GM19372 (cell line): ENCODE measurements around the gene TCF15.
"Not testable (repeated sequence)": the region's sequence is repeated elsewhere in the genome, so short reads cannot be mapped to it uniquely, and the experiment has no call there.

ENCODE experiments used
- ATAC-seq: cut with Tn5 transposase; IDR thresholded peaks from one replicate; pipeline ENCODE4 v1.9.1; 2021; ENCODE audit warnings: mild to moderate bottlenecking, low read depth, moderate library complexity; ENCODE audit not compliant: unreplicated experiment

The TCF15 gene

DNA sequence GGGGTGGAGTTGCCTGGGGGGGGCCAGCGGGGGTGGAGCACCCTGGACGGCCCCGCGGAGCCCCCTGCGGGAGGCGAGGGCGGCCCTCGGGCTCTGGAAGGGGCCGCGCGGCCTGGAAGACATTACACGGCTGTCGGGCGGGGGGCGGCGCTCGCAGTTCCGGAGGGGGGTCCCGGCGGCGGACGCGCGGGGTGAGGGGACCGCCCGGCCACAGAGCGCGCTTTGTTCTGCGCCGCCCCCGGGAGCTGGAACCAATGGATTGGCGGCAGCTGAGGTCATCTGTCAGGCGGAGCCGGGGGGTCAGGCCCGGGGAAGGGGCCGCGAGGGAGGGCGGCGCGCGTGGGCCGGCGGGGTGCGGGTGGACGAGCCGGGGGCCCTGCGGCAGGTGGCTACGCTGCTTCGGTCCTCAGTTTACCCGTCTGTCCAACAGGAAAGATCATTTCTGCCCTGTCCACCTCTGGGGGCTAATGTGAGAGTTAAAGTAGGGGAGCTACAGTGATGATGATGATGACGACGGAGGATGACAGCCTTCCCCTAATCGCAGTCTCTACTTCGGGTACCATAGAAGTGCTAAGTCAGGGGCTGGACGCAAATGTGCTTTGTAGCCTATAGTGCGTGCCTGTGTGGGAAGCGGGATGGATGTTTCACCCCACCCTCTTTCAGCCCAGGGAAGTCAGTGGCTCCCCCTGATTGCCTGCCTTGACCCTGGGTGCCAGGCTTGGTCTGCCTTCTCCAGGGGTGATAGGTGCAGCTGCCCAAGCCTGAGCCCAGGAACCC, 32.5 kb upstream of the TCF15 start:
- no peak for ATAC-seq

DNA sequence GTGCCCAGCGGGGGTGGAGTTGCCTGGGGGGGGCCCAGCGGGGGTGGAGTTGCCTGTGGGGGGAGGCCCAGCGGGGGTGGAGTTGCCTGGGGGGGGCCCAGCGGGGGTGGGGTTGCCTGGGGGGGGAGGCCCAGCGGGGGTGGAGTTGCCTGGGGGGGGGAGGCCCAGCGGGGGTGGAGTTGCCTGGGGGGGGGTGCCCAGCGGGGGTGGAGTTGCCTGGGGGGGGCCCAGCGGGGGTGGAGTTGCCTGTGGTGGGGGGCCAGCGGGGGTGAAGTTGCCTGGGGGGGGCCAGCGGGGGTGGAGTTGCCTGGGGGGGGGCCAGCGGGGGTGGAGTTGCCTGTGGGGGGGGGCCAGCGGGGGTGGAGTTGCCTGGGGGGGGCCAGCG, 31.9 kb upstream of the TCF15 start:
- ATAC-seq, result not testable (repeated sequence)

DNA sequence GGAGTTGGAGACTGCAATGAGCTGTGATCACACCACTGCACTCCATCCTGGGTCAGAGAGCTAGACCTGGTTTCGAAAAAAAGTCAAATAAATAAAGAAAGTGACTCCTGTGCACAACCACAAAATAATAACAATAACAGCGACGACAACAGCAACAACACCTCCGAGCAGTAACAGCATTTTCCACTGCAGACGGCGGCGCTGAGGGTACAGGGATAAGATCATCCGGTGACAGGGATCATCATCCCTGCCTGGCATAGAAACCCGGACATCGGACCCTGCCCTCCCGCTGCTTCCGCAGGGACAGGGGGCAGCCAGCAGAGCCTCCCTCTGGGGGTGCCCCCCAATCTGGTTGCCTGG, 31.4 kb upstream of the TCF15 start:
- ATAC-seq, result no peak

DNA sequence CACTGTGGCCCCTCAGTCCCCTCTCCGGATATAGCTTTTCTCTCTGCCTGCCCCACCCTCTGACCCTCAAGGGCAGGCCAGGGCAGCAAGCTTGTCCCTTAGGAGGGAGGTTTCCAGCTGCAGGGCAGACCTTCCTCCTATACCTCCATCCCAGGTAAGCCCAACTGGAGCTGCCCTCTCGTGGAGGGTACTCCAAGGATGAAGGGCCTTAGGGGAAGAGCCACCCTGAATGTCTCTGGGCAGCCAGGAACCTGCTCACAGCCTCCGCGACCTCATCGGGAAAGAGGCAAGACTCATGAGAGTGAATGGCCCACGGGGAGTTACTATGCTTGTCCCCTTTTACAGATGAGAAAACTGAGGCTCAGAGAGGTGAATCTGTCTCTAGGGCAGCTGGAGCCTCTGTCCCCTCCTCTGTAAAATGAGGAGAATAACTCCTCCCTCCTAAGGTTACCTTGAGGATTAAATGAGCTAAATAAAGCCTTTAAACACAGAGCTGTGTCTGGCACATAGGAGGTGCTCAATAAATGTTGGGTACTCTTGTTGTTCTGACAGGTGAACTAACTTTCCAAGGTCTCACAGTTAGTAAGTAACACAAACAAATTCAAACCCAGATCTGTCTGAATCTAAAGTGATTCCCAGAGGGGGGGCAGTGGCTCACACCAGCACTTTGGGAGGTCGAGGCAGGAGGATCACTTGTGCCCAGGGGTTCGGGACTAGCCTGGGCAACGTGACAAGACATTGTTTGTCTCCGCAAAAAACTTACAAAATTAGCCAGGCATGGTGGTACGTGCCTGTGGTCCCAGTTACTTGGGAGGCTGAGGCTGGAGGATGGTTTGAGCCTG, 30.8 kb upstream of the TCF15 start:
- ATAC-seq, result no peak

DNA sequence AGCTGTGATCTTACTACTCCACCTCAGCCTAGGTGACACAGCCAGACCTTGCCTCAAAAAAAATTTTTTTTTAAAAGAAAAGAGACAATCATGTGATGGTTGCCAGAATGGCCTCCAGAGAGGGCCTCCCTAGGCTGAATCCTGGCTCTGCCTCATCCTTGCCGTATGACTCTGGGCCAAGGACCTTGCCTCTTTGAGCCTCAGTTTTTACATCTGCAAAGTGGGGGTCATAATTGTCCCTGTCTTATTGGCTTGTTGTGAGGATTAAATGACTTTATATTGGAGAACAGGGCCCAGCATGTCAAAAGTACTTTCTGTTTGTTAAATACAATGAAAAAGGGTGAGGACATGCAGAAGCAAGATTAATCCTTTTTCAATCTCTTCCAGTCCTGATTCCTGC, 28.5 kb upstream of the TCF15 start:
- ATAC-seq, result no peak

DNA sequence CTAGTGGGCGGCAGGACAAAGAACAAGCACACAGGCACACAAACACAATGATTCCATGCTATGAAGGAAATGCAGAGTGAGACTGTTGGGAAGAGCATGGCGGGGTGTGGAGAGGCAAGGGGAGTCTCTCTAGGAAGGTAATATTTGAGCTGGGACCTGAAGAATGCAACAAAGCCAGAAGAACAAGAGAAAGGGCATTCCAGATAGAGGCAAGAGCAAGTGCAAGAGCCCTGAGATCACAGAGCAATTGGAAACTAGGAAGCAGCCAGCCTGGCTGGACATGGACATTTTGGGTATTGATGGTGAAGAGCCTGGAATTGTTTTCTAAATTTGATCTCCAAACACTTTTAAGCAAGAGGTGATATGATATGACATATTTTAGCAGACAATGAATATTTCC, 27.4 kb upstream of the TCF15 start:
- ATAC-seq, result no peak

DNA sequence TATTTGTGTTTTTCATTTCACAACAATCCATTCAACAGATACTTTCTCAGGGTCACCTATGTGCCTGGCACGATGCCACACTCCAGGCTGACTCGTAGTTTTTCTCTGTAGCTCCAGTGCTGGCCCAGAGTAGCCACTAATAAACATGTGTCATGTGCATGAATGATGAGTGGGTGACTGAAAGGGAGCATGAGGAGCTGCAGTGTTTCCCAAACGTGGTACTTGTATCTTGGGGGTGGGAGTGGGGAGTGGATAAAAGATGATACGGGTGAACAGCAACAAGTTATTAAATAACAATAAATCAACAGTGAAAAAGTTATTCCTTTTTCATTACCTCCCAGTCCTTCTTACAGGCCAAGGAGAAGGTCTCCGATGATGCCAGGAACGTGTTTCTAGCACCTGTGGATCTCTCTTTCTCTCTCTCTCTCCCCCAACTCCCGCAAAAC, 25.8 kb upstream of the TCF15 start:
- no peak for ATAC-seq

DNA sequence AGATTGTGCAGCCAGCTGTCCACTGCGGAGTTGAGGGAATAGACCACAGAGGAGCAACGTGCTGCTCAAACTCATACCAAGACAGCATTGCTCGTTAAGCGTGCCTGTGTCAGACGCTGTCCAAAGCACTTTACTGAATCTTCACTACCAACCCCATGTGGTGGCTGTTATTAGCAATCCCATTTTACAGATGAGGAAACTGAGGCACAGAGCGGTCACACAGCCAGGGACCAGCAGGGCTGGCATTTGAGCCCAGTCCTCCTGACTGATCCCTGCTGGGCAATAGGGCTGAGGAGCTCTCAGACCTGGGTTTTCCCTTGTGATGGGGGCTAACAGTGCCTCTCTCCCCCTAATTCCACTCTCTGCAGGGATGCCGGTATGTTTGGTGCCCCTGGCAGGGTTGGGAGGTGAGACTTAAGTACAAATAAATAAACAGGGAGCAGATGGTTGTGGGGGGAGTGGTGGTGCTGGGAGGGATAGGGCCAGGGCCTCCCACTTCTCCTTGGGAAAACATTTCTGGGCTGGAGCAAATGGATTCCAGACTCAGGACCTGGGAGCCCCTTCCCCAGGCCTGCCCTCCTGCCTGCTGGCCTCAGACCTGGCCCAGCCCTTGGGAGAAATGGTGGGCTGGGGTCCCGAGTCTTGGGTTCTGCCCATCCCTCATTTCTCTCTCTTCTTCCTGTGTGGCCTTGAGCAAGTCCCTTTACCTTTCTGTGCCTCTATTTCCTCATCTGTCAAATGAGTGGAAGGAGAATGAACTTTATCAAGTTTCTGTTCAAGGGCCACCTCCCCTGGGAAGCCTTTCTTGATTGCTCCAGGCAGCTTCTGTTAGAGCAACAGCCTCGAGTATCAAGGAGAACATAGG, 25.2 kb upstream of the TCF15 start:
- ATAC-seq, result no peak

DNA sequence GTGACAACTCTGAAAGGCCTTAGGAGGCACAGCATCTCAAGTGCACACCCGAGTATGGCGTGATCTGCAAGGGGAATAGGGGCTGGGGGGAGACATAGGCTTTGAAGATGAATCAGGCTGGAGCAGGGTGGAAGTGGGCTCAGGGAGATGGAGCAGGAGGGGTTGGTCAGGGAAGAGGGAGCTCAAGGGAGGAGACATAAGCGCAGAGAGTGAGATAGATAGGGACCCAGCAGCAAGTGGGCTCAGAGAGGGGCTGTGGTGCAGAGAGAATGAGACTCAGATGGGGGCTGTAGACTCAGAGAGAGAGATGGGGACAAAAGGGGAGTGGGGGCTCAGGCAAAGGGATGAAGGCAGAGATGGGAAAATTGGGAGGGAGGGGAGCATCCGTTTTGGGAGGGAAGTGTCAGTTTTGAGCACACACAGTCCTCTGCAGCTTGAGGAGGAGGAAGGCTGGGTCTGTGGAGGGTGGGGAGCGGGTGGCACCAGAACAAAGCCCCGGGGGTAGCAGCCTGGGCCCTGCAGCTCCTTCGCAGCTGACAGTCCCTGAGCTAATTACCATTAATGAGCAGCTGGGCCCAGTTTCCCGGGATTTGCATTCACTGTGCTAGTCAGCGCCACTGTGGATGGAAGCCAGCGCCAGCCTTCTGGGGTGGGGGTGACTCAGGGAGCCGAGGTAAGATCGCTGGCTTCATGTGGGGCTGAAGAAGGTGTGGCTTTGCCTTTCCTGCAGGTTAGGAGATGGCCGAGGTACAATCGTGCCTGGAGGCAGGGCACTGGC, 24.2 kb upstream of the TCF15 start:
- no peak for ATAC-seq

DNA sequence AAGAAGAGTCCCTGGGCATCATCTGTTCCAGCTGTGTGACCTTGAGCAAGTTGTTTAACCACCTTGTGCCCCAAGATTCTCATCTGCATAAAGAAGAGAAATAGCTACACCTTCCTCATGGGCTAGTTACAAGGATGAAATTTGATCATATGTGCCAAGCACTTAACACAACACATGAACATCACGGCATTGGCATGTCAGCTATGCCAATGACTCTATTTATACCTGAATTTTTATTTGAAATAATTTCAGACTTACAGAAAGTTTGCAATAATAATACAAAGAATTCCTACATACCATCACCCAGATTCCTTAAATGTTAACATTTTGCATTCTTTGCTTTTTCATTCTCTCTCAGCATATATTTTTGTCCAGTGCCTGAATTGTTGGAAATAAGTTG, 21.0 kb upstream of the TCF15 start:
- ATAC-seq, result no peak

DNA sequence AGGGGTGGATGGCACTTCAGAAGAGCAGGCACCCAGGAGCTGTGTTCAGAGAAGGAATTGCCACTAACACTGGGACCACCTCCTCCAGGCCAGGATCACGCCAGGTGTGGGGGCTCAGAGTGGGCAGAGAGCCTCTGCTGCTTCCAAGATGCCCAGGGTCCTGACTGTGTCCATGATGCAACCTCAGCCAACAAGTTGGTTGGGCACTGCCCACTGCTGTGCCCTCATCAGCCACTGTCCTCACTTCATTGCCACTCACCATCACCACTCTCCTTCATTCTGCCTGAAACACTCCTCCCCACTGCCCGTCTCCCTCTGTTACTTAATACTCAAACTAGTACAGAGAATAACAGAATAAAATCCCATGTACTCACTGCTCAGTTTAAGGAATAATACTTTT, 16.5 kb upstream of the TCF15 start:
- ATAC-seq, result no peak

DNA sequence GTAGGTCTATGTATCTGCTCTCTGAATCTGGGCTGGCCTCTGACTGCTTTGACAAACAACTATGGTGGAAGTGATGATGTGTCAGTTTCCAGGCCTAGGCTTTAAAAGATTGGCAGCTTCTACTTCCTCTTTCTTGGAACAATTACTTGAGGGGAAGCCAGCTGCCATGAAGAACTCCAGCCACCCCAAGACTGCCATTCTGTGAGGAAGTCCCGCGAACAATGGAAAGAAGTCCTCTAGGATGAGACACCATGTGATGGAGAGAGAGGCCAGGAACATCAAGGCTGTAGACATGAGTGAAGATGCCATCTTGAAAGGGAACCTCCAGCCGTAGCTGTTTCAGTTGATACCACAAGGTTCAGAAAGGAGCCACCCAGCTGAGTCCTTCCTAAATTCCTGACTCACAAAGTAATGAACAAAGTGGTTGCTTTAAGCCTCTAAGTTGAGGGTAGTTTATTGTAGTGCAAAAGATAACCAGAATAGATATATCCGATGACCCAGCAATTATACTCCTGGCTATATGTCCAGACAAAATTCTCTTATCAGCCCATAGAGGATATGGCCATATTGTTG, 15.3 kb upstream of the TCF15 start:
- no peak for ATAC-seq

DNA sequence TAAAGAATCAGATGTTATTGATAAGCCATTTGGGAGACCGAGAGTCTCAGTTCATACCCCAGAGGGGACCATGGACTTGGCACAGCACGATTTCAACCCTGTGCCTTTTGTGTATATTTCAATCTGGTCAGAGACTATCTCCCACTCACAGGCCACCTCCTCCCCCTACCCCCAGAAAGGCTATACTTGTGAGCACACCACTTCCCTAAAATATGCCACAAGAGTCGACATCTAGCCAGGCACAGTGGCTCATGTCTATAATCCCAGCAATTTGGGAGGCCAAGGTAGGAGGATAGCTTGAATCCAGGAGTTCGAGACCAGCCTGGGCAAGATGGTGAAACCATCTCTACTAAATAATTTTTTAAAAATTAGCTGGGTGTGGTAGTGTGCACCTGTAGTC, 13.6 kb upstream of the TCF15 start:
- no peak for ATAC-seq

DNA sequence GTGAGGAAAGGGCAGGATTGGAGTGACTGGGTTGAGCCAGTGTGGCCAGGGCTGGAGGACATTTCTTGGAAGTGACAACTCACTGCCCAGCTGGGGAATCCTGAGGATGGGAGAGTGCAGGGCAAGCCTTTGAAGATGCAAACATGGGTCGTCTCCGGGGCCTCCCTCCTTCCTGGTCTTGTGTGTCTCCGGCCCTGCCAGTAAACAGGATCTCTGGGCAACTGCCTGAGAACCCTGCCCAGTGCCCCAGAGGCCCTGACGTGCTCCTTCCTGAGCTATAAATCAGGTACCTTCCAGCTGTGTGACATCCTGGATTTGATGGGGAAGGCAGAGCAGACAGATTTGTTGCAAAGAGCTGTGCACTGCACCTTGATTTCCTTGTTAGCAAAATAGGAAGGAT, 12.9 kb upstream of the TCF15 start:
- no peak for ATAC-seq

DNA sequence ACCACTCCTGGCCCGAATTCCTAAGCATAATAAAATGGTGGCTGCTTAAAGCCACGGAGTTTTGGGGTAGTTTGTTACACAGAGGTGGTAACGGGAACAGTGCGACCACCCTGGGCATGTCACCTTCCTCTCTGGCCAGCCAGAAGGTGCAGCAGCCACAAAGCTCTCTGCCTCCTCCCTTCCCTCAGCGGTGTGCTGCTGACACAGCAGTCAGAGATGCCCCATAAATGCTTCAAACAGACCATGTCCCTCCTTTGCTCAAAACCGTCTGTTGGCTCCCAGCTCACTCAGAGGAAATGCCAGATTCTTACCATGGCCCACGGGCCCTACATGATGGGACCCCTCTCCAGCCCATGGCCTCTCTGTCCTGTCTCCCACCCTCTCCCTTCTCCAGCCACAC, 12.1 kb upstream of the TCF15 start:
- no peak for ATAC-seq

DNA sequence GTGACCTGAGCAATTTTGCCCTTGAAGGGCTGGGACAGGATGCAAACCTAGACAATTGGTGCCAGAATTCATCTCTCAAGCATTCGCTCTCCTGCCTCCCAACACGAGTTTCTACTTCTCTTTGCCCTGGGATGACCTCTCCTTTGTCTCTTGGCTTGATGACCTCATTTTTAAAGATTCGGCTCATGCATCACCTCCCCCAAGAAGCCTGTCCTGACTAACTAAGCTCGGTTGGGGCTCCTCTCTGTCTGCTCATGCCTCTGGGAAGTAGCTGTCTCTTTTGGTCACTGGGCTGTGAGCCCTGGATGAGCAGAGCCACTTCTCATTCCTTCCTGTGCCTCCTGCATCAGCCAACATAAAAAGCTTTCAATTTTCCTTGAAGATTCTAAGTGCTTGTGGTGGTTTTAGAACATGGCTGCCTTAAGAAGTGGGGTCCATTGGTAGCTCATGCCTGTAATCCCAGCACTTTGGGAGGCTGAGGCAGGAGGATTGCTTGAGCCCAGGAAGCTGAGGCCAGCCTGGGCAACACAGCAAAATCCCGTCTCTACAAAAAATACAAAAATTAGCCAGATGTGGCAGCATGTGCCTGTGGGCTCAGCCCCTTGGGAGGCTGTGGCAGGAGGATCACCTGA, 11.1 kb upstream of the TCF15 start:
- ATAC-seq, result no peak

DNA sequence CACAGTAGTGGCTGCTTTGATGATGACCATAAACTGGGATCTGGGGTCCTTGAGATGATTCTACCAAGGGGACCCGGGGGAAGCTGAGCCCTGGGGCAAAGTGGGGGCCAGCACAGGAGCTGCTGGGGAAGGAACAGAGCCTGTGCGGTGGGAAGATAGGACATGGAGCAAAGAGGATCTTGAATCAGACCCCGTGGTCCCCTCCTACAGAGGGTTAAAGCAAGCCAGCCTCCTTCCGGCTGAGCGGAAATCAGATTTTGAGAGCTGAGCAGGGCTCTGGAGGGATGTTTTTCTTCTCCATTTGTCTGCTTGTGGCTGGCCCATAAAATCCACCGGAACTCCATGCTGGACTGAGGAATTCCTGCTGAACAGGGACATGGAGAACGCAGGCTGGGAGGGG, 10.1 kb upstream of the TCF15 start:
- no peak for ATAC-seq

DNA sequence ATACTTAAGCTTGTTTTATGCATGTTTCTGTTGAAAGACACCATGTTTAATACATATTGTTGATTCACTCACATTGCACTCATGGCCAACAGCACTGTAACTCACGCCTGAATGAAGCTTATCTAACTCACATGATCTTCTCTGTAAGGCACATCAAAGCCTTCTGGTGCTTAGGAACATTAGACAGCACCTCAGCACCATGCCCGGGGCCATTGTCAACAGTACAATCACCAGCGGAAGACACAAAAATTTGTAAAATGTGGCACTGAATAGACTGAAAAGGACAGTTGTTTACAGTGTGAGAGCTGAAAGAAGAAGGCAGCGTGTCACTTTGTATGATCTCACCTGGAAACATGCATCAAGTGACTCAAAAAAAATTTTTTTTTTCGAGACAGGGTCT, 8.9 kb upstream of the TCF15 start:
- no peak for ATAC-seq

DNA sequence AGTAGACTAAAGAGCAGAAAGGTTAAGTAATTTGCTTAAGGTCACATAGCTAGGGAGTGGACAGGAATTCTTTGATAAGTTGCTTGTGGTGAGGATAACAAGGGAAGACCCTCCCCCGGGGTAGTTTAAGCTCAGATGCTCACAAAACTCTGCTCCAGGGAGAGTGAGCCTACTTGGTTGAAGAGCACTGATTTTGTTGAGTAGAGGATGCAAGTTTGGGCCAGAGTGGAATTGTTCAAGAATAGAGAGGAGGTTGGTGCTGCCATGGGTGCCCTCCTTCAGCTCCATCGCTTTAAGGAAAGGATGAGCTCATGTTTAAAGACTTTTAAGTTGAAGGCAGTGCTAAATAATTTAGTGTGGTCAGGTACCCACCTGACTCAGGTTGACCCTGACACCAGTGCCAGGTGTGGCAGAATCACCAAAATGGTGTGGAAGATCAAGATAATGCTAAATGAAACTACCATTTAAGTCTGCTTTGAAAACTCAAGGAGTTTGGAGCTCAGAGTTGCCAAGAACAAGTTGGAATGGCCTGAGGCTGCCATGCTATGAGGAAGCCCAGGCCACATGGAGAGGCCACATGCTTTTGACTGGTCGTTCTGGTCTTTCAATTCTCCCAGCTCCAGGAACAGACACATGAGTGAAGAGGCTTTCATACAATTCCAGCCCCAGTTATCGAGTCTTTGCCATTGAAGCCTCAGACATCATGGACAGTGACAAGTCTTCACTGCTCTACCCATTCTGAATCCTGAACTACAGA, 8.0 kb upstream of the TCF15 start:
- ATAC-seq, result no peak
